Measurements from ENCODE around the gene ME3.

The ME3 gene

DNA sequence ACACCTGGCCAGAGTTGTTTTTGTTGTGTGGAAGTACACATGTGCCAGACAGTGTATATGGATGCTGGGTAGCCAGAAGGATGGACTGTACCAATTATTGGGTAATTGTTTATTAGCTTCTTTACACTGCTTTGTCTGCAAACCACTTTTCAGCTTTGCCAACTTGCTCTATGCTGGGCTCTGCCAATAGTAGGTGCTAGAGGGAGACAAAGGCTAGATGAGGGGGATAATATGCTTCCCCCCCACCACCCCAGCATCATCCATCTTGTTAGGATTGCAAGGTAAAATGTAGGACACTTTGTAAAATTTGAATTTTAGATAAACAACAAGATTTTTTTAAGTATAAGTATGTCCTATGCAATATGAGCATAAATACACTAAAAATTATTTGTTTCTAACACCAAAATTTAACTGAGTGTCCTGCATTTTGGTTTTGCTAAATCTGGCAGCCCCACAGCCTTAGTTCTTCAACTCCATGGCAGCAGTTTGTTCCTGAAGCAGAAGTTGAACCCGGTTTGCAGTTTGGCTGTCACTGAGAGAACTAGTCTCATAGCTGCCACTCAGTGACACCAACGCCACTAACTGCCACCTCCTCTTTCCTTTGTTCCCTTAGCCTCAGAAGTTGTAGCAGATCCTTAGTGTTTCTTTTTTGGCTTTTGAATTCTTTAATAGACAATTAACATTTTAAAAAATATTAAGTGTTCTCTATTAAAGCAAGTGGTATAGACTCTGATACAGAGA lies 219.0 kb downstream of the ME3 start:
- TF ChIP-seq TAF1 (IDR thresholded peaks at IDR 0.05; ENCODE audit: low read depth) (no peak), TEAD4 (IDR thresholded peaks at IDR 0.05) (no peak), FOXM1 (IDR thresholded peaks at IDR 0.05; ENCODE audit: borderline replicate concordance, low read depth) (no peak), EGR1 (IDR thresholded peaks at IDR 0.05) (no peak), USF1 (IDR thresholded peaks at IDR 0.05) (no peak), YY1 (IDR thresholded peaks at IDR 0.05; ENCODE audit: low read depth) (no peak), NFIC (IDR thresholded peaks at IDR 0.05) (no peak), RAD21 (IDR thresholded peaks at IDR 0.05; ENCODE audit: low read depth) (no peak), CEBPB (IDR thresholded peaks at IDR 0.05) (no peak), TCF12 (IDR thresholded peaks at IDR 0.05; ENCODE audit: low read depth) (no peak), ZBTB7A (IDR thresholded peaks at IDR 0.05; ENCODE audit: low read depth) (no peak), CREB1 (IDR thresholded peaks at IDR 0.05; ENCODE audit: low read depth) (no peak)
- TF ChIP-seq, protein P1, sequence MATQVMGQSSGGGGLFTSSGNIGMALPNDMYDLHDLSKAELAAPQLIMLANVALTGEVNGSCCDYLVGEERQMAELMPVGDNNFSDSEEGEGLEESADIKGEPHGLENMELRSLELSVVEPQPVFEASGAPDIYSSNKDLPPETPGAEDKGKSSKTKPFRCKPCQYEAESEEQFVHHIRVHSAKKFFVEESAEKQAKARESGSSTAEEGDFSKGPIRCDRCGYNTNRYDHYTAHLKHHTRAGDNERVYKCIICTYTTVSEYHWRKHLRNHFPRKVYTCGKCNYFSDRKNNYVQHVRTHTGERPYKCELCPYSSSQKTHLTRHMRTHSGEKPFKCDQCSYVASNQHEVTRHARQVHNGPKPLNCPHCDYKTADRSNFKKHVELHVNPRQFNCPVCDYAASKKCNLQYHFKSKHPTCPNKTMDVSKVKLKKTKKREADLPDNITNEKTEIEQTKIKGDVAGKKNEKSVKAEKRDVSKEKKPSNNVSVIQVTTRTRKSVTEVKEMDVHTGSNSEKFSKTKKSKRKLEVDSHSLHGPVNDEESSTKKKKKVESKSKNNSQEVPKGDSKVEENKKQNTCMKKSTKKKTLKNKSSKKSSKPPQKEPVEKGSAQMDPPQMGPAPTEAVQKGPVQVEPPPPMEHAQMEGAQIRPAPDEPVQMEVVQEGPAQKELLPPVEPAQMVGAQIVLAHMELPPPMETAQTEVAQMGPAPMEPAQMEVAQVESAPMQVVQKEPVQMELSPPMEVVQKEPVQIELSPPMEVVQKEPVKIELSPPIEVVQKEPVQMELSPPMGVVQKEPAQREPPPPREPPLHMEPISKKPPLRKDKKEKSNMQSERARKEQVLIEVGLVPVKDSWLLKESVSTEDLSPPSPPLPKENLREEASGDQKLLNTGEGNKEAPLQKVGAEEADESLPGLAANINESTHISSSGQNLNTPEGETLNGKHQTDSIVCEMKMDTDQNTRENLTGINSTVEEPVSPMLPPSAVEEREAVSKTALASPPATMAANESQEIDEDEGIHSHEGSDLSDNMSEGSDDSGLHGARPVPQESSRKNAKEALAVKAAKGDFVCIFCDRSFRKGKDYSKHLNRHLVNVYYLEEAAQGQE (IDR thresholded peaks at IDR 0.05; ENCODE audit: low read depth): no peak
- TF ChIP-seq, protein P2, sequence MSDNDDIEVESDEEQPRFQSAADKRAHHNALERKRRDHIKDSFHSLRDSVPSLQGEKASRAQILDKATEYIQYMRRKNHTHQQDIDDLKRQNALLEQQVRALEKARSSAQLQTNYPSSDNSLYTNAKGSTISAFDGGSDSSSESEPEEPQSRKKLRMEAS (IDR thresholded peaks at IDR 0.05): no peak

GRCh38 chr11:86449993-86450629 lies 222.3 kb downstream of the ME3 start:
- no peak for TF ChIP-seq TCF12 (IDR thresholded peaks at IDR 0.05; ENCODE audit: low read depth)
- no peak for TF ChIP-seq TEAD4 (IDR thresholded peaks at IDR 0.05)
- TF ChIP-seq USF1 (IDR thresholded peaks at IDR 0.05): no peak
- TF ChIP-seq, protein P2 (IDR thresholded peaks at IDR 0.05): no peak
- TF ChIP-seq RAD21 (IDR thresholded peaks at IDR 0.05; ENCODE audit: low read depth): no peak
- no peak for TF ChIP-seq NFIC (IDR thresholded peaks at IDR 0.05)
- no peak for TF ChIP-seq TAF1 (IDR thresholded peaks at IDR 0.05; ENCODE audit: low read depth)

- no peak for TF ChIP-seq USF1 (IDR thresholded peaks at IDR 0.05)
- no peak for TF ChIP-seq ZBTB7A (IDR thresholded peaks at IDR 0.05; ENCODE audit: low read depth)
- no peak for TF ChIP-seq YY1 (IDR thresholded peaks at IDR 0.05; ENCODE audit: low read depth)
- TF ChIP-seq CREB1 (IDR thresholded peaks at IDR 0.05; ENCODE audit: low read depth): no peak
- TF ChIP-seq, protein P2 (IDR thresholded peaks at IDR 0.05): no peak
- TF ChIP-seq TCF12 (IDR thresholded peaks at IDR 0.05; ENCODE audit: low read depth): no peak
- no peak for TF ChIP-seq CEBPB (IDR thresholded peaks at IDR 0.05)
- TF ChIP-seq TEAD4 (IDR thresholded peaks at IDR 0.05): no peak
- TF ChIP-seq NFIC (IDR thresholded peaks at IDR 0.05): no peak
- no peak for TF ChIP-seq EP300 (IDR thresholded peaks at IDR 0.05; ENCODE audit: borderline replicate concordance)
- TF ChIP-seq TAF1 (IDR thresholded peaks at IDR 0.05; ENCODE audit: low read depth): no peak
- TF ChIP-seq RAD21 (IDR thresholded peaks at IDR 0.05; ENCODE audit: low read depth): no peak
- TF ChIP-seq, protein P1 (IDR thresholded peaks at IDR 0.05; ENCODE audit: low read depth): no peak
- no peak for TF ChIP-seq EGR1 (IDR thresholded peaks at IDR 0.05)
- no peak for TF ChIP-seq FOXM1 (IDR thresholded peaks at IDR 0.05; ENCODE audit: borderline replicate concordance, low read depth)
Observed at GRCh38 chr11:86447763-86448480, 224.5 kb downstream of the ME3 start.

DNA sequence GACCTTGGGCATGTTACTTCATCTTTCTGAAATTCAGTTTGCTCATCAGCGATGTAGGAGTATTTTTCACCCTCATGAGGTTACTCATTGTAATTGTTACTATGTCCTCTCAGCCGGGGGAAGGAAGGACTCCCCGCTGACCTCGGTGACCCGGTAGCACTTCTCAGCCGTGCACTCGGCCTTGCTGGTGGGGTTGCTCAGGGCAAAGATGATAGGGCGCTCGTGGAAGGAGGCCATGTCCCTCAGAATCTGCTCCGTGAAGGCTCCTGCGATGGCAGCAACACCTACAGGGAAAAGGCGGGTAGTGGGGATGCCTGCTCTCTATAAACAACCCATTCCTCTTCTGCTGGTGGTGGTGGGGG lies 225.5 kb downstream of the ME3 start:
- no peak for TF ChIP-seq RAD21 (IDR thresholded peaks at IDR 0.05; ENCODE audit: low read depth)
- TF ChIP-seq, protein P1 (IDR thresholded peaks at IDR 0.05; ENCODE audit: low read depth): no peak
- no peak for TF ChIP-seq EP300 (IDR thresholded peaks at IDR 0.05; ENCODE audit: borderline replicate concordance)
- no peak for TF ChIP-seq ZBTB7A (IDR thresholded peaks at IDR 0.05; ENCODE audit: low read depth)
- TF ChIP-seq, protein P2 (IDR thresholded peaks at IDR 0.05): no peak
- TF ChIP-seq YY1 (IDR thresholded peaks at IDR 0.05; ENCODE audit: low read depth): no peak
- TF ChIP-seq NFIC (IDR thresholded peaks at IDR 0.05): no peak
- TF ChIP-seq TEAD4 (IDR thresholded peaks at IDR 0.05): no peak
- TF ChIP-seq EGR1 (IDR thresholded peaks at IDR 0.05): no peak
- TF ChIP-seq CEBPB (IDR thresholded peaks at IDR 0.05): no peak
- TF ChIP-seq FOXM1 (IDR thresholded peaks at IDR 0.05; ENCODE audit: borderline replicate concordance, low read depth): no peak
- TF ChIP-seq TAF1 (IDR thresholded peaks at IDR 0.05; ENCODE audit: low read depth): no peak
- TF ChIP-seq USF1 (IDR thresholded peaks at IDR 0.05): no peak
- TF ChIP-seq CREB1 (IDR thresholded peaks at IDR 0.05; ENCODE audit: low read depth): no peak
- TF ChIP-seq TCF12 (IDR thresholded peaks at IDR 0.05; ENCODE audit: low read depth): no peak

All from Ishikawa (cell line).